Measurements from ENCODE around the gene POU3F1.

POU3F1 gene

DNA sequence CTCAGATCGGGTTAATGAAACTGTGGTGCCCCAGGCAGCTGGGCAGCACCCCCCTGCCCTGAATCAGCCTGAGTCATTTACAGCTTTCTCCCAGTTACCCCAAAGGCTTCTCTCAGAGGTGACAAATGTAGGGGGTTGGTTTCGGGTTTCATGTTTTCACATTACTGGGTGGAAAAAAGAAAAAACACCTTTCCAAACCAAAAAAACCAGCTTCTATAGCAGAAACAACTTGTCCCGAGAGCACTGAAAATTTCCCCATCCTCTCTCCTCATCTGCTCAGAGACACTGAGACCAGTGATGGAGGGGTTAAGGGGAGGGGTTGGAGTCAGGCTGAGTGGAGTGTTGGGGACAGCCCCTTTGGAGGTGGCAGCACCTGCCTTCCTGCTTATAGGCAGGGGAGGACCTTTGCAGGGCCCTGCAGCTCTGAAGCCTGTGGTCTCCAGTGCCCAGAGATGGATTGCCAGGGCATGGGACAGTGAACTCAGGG is 18.4 kb downstream of the POU3F1 start:
- DNase-seq (ENCODE audit: low read depth) = peak; percentile 40

DNA sequence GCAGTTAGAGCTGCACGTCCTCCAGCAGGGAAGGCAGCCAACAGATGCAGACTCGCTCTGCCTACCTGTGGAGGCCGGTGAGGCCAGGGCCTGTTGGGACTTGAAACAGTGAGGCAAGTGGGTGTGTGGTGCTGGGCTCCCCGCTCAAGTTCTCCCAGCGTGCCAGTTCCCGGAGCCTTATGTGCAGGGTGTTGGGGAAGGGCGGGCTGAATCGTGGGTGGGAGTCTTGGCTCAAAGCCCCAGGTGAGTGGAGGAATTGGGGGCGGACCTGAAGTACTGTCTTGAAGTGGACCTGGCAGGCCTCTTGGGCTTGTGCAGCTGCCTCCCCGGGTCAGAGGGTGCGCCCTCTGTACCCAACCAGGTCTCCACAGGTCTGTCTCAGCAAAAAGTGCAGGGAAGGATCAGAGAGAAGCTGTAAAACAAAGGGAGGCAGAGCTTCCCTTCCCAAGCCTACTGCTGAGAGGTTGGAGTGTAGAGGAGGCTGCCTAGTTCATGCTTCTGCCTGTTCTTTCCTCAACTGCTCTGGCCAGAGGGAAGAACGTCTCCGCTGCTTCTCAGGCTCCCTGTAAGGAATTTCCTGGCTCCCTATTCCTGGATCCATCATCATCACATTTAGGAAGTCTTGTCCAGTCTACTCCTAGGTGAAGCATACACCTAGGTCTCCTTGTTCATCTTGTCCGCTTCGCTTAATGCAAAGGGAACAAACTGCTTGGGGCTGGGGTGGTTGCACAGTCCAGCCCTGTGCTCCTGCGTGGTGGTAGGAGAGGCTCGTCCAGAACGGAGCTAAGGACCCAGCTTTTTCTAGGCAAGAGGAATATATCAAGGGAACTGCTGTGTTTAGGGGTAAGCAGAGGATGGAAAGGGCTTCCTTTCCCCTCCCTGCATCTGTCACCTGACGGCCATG is 19.1 kb downstream of the POU3F1 start:
- no peak for DNase-seq (ENCODE audit: low read depth)

GRCh38 chr1:38026592-38027200 is 19.9 kb downstream of the POU3F1 start:
- DNase-seq (ENCODE audit: low read depth) = no peak

DNA sequence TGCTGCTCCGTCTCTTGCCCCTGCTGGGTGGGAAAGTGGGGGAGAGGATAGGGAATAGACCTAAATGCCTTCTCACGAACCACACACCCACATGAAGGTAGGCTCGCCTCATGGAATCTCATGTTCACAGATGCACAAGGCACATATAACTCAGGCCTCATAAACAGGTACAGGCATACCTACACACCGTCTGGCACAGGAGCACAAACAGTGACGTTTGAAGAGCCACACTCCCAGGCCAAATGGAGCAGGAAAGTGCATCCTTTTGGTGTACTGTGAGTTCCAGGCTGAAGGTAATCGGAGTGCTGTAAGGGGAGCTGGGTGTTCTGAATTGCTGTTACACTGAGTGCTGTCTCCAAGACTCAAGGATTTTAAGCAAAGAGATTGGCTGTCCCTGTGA is 20.9 kb downstream of the POU3F1 start:
- no peak for DNase-seq (ENCODE audit: low read depth)

GRCh38 chr1:38025233-38025632 is 21.4 kb downstream of the POU3F1 start:
- no peak for DNase-seq (ENCODE audit: low read depth)

- DNase-seq (ENCODE audit: low read depth) = no peak
These were observed 23.8 kb downstream of the POU3F1 start for GRCh38 chr1:38022810-38023209.

GRCh38 chr1:38021969-38022368 is 24.6 kb downstream of the POU3F1 start:
- DNase-seq (ENCODE audit: low read depth) = no peak

DNA sequence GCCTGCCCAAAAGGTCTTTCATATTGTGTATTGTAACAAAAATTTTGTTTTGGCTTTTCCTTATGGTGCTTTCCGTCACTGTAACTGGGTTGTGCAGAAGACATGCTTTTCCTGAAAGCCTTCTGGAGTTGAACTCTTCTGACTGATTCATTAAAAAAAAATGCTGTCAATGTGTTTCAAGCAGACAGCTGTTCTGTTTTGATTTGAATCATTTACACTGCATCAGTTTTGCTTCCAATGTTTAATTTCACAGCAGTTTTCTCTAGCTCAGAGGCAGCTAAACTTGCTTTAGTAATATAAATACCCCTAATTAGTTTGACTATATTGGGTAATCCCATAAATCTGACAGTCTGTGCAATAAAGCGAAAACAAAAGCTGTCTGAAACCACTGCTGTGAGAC is 26.2 kb downstream of the POU3F1 start:
- DNase-seq (ENCODE audit: low read depth) = no peak

DNA sequence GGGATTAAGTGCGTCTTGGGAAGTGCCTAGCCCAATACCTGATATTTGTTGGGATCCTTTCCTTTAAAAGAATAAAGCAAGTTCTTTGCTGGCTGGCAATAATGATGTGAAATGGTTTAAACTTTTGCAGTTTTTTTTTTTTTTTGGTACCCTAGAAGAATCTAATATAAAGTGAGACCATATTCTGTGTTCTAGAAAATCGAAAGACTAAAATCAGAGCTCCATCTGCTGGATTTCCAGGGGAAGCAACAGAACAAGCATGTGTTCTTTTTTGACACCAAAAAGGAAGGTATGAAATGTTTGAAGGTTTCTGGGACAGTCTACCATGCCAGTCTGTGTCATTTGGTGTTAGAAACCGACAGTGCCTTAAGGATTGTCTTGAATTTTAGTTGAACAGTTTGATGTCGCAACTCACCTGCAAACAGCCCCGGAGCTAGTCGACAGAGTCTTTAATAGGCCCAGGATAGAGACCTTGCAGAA is 27.7 kb downstream of the POU3F1 start:
- no peak for DNase-seq (ENCODE audit: low read depth)

DNA sequence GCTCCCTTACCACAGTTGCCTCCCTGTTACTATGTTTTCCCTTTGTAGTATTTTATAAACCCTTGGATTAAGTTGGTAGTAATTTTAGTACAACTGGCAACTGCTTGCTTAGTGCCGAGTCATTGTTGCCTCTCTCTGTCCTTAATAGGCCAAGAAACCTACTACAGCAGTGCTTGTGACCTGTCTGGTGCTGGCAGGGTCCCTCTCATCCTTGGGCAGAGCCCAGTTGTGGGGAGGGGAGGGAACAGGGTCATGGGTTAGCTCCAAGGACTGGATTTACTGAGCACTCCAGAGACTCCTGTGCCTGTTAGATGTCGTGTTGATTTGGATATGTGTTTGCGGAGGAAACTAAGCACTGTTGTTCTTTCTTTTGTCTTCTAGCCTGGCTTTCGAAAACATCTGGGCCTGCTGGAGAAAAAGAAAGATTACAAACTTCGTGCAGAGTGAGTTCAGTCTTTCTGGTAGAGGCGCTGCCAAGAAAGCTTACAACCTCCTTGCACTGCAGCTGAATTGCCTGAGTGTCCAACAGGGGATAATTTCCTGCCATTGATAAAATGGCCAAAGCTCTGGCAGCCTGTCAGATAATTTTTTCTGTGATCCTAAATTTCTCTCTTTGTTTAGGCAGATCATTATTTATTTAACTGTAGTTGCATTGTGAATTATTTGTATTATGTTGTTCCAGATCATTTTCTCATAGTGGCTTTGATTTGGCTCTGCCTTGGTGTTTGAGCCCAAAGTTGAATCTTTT is 30.4 kb downstream of the POU3F1 start:
- DNase-seq (ENCODE audit: low read depth) = no peak

DNA sequence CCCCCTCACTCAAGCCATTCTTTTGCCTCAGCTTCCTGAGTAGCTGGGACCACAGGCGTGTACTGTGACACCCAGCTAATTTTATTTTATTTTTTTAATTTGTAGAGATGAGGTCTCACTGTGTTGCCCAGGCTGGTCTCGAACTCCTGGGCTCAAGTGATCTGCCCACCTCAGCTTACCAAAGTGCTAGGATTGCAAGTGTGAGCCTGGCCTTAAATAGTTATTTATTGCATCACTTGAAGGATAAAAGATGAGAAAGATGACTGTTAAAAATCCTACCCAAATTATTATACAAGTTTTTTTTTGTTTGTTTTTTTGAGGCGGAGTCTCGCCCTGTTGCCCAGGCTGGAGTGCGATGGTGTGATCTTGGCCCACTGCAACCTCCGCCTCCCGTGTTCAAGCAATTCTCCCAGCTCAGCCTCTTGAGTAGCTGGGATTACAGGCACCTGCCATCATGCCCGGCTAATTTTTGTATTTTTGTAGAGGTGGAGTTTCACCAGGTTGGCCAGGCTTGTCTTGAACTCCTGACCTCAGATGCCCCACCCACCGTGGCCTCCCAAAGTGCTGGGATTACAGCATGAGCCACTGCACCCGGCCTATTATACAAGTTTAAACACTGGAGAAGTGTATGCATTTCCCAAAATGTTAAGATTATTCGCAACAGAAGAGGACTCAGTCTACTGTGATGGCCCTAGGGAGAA is 31.7 kb downstream of the POU3F1 start:
- no peak for DNase-seq (ENCODE audit: low read depth)

DNA sequence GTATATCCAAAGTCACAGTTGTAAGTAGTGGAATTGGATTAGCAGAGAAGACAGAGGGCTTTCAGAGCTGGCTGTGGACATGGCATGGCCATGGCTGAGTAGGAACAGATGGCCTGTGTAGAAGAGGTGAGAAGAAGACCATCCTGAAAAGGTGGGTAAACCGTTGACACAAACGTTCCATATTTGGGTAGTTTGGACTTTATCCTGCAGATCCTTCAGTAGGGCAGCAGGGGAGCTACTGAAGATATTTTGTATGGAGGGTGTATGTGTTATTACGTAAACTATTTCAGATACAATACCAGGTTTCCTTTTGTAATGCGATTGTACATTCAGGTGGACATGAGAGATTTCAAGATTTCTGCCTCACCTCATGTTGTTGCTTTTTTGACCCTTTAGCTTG is 32.4 kb downstream of the POU3F1 start:
- no peak for DNase-seq (ENCODE audit: low read depth)

GRCh38 chr1:38013227-38013622 is 33.4 kb downstream of the POU3F1 start:
- no peak for DNase-seq (ENCODE audit: low read depth)

GRCh38 chr1:38012363-38013226 is 34.0 kb downstream of the POU3F1 start, which contains the start of gene UTP11:
TSS of gene UTP11 (plus strand) at chr1:38012734. CDS start at chr1:38012803, 69 bp downstream.
- DNase-seq (ENCODE audit: low read depth) = peak; percentile 88

DNA sequence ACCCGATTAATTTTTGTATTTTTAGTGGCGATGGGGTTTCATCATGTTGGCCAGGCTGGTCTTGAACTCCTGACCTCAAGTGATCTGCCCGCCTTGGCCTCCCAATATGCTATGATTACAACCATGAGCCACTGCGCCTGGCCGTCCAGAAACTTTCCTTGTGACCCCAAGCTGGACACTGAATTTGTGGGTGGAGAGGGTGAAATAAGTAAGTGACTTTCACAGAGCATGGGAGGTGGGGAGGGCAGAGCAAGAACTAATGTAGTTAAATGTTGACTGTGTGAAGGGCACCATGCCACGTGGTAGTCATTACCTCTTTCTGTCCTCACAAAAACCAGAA is 36.8 kb downstream of the POU3F1 start:
- no peak for DNase-seq (ENCODE audit: low read depth)

- peak; percentile 29 for DNase-seq (ENCODE audit: low read depth)
These were observed 37.3 kb downstream of the POU3F1 start for GRCh38 chr1:38009088-38009840.

GRCh38 chr1:38006008-38006828 is 40.4 kb downstream of the POU3F1 start:
- DNase-seq (ENCODE audit: low read depth) = no peak

DNA sequence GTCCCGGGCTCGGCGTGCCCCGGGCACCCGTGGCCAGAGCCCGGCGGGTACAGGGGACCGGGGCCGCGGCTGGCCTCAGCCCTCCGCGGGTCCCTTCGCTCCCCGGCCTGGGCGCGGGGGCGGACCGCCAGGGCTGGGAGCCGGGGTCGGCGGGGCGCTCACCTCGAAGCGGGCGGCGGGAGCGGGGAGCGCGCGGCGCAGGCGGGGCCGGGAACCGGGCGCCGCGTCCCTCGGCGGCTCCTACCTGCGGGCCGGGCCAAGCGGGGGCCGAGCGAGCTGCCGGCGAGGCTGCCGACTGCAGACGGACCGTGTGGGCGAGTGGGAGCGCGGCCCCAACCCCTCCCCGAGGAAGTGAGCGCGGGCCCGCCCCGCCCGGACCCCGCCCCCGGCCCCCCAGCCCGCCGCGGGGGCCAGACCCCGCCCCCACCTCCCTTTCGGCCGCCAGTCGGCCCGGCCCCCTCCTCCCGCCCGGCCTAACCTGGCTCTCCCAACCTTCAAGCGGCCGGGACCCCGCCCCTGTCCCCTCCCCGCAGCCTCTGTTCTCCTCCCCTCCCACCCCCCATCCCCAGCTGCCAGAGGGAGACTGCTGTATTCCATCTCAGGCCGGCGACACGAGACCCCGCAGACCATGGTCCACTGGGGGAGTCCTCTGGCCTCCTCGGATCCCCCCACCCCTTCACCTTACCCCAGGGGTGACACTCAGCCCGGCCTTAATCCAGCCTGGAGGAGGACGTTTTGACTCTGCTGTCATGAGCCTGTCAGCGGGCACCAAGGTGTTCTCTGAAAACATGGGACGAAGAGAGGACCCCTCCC is 41.2 kb downstream of the POU3F1 start, which contains the start of gene FHL3:
Gene FHL3, minus strand, starts transcription at position 320 of the 813 bp plus-strand sequence. CDS start 6,102 bp downstream, outside the sequence.
- peak; percentile 37 for DNase-seq (ENCODE audit: low read depth)

All from stimulated activated CD4-positive, alpha-beta T cell treated with anti-CD3 and anti-CD28 coated beads, Interleukin-2, amount 100 ng/mL, for 4 hours (primary cell).